PC-3 (cell line): Measurements from ENCODE around the gene DKK3. TPM values are rescaled to one million over a fixed set of nuclear protein-coding genes. Genes with fewer than 3 reads are reported as not detected.

Experiments used
- ATAC-seq: fragments of 200-7000 bp; cut with Tn5 transposase; 2 replicates; pipeline ENCODE4 v1.9.1; 2020; ENCODE audit warnings: mild to moderate bottlenecking, moderate library complexity
- BruUV-seq: library from RNA; stranded (reverse); fragments of 400-500 nt; replicated peaks from 2 replicates; lab custom pipeline; 2021; lab: Mats Ljungman, UMichigan
- CTCF ChIA-PET: fragments of 300-600 bp; sonication (Branson Sonifier 250); formaldehyde crosslinking; loops from one replicate; lab custom pipeline; 2022; ENCODE audit warnings: antibody characterized with exemption; lab: Charles Lee
- POLR2A ChIA-PET: fragments of 300-600 bp; sonication (Branson Sonifier 250); formaldehyde crosslinking; loops from one replicate; lab custom pipeline; 2022; ENCODE audit warnings: antibody characterized with exemption; ENCODE audit not compliant: unreplicated experiment; lab: Charles Lee
- DNase-seq: peaks from one replicate; pipeline ENCODE4 v3.0.0-alpha.2; 2015
- H2AFZ ChIP-seq: fragments of 300-600 bp; sonication (generic); 2 replicates; pipeline ENCODE4 v1.6.0; 2016; ENCODE audit warnings: antibody characterized with exemption, low read length
- H3F3A ChIP-seq: fragments of 300-600 bp; sonication (generic); one replicate; pipeline ENCODE4 v1.6.0; 2017; ENCODE audit warnings: antibody characterized with exemption, low read length, control low read depth, mild to moderate bottlenecking; ENCODE audit not compliant: unreplicated experiment
- H3K27ac ChIP-seq: fragments of 300-600 bp; sonication (generic); 2 replicates; pipeline ENCODE4 v1.5.1; 2016; ENCODE audit warnings: mild to moderate bottlenecking, low read length
- H3K27me3 ChIP-seq: fragments of 300-600 bp; sonication (generic); 2 replicates; pipeline ENCODE4 v1.6.1; 2016; ENCODE audit warnings: low read length, mixed read lengths
- H3K36me3 ChIP-seq: fragments of 300-600 bp; sonication (generic); 2 replicates; pipeline ENCODE4 v1.6.1; 2016; ENCODE audit warnings: low read depth, mixed run types, low read length, mixed read lengths
- H3K4me1 ChIP-seq: fragments of 300-600 bp; sonication (generic); 2 replicates; pipeline ENCODE4 v1.5.1; 2016; ENCODE audit warnings: low read length; ENCODE audit not compliant: insufficient read depth
- H3K4me2 ChIP-seq: fragments of 300-600 bp; sonication (generic); 2 replicates; pipeline ENCODE4 v1.6.0; 2016; ENCODE audit warnings: low read length
- H3K4me3 ChIP-seq: fragments of 300-600 bp; sonication (generic); 2 replicates; pipeline ENCODE4 v1.5.1; 2016; ENCODE audit warnings: mild to moderate bottlenecking, low read length, mixed read lengths
- H3K79me2 ChIP-seq: fragments of 300-600 bp; sonication (generic); 2 replicates; pipeline ENCODE4 v1.6.1; 2017; ENCODE audit warnings: low read length, mixed read lengths
- H3K9ac ChIP-seq: fragments of 300-600 bp; sonication (generic); 2 replicates; pipeline ENCODE4 v1.6.0; 2016; ENCODE audit warnings: mild to moderate bottlenecking, low read length
- H3K9me2 ChIP-seq: fragments of 300-600 bp; sonication (generic); replicated peaks from 2 replicates; pipeline ENCODE4 v1.6.1; 2016; ENCODE audit warnings: mixed run types, low read length, mixed read lengths
- H3K9me3 ChIP-seq: fragments of 300-600 bp; sonication (generic); 2 replicates; pipeline ENCODE4 v1.6.1; 2016; ENCODE audit warnings: low read length, mixed read lengths
- H4K20me1 ChIP-seq: fragments of 300-600 bp; sonication (generic); 2 replicates; pipeline ENCODE4 v1.6.1; 2016; ENCODE audit warnings: low read length, mixed read lengths
- EZH2 ChIP-seq: fragments of 300-600 bp; sonication (generic); IDR thresholded peaks from one replicate; pipeline ENCODE4 v1.6.1; 2017; ENCODE audit warnings: antibody characterized with exemption, mild to moderate bottlenecking, low read length; ENCODE audit not compliant: unreplicated experiment
- EZH2phosphoT487 ChIP-seq: fragments of 300-600 bp; sonication (generic); IDR thresholded peaks from 2 replicates; pipeline ENCODE4 v1.6.1; 2018; ENCODE audit warnings: mild to moderate bottlenecking, antibody characterized with exemption, low read length, borderline replicate concordance
- intact Hi-C: fragments of 100-400 bp; cut with micrococcal nuclease; formaldehyde crosslinking; loops from 2 replicates; pipeline ENCODE4 v1.9.0; 2023
- total RNA-seq: library from RNA; depleted of rRNA; stranded (reverse); fragments of >200 nt; gene quantifications from 2 replicates; pipeline ENCODE4 v1.2.3, GENCODE V29; 2014
- TF ChIP-seq, protein P1 (sequence below): fragments of 300-600 bp; sonication (generic); conservative IDR thresholded peaks from 2 replicates; pipeline ENCODE4 v1.5.1; 2017; ENCODE audit warnings: antibody characterized with exemption, low read depth, mild to moderate bottlenecking, low read length

Gene DKK3
- total RNA-seq, 1 experiment from 2014 or later, result 0.07 TPM

DNA sequence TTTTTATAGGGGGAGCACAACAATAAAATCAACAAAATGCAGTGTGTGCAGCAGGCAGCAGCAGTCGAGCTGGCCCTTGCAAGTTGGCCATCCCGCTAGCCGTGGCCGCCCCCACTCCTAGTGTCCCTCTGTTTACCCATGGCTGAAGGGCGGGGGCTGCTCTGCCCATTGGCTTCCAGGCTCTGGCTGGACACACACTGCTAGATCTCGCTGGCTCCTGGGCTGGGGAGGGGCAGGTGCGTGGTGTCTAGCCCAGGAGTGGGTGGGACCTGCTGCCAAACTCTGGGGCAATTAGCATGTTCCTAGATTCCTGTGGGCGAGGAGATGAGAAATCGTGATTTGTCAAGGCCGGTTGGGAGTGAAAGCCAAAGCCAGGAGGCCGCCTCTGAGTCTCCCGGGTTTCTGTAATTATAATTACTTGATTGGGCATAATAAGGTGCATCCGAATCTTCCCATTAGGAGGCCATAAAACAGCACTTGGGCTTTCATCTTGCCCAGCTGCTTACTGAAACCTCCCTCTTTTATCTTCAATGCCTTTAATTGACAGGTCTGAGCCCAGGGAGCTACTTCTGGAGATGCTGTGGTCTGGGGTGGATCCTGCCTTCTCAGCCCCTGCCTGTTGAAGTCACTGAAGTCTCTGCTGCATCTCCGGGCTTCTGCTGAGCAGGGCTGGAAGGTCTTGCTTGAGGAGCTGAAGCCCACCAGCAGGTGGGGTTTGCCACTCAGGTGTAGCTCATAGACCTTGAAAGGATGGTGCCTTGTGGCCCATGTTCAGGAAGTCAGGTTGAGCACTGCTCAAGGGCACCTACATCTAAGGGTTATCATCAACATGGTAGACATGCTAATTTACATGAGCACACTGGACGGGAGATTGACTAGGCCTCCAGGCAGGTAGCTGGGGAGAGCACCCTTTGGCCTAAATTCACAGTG is 44.5 kb upstream of the DKK3 start:
- CTCF ChIA-PET, result interaction anchor here (1.0 kb wide), 1 partner anchor 234 kb away, joined by 7 read pairs; no protein-coding TSS in a partner anchor
- Histone ChIP-seq H3K27ac (no peak overlapping the region), H3K36me3 (no peaks in the 10 kb centered on the region), H3K79me2 (no peaks in the 10 kb centered on the region), H3K9me2 (no peaks in the 10 kb centered on the region), H2AFZ (no peak overlapping the region), H3K4me1 (peaks cover 13% of the 10 kb centered on the region; the same call in 1 of the 2 replicates), H3K9me3 (no peaks in the 10 kb centered on the region), H3K9ac (no peak overlapping the region), H4K20me1 (no peaks in the 10 kb centered on the region), H3F3A (no peaks in the 10 kb centered on the region), H3K4me2 (no peak overlapping the region), H3K27me3 (no peaks in the 10 kb centered on the region), H3K4me3 (no peak overlapping the region)
- TF ChIP-seq, protein P1, sequence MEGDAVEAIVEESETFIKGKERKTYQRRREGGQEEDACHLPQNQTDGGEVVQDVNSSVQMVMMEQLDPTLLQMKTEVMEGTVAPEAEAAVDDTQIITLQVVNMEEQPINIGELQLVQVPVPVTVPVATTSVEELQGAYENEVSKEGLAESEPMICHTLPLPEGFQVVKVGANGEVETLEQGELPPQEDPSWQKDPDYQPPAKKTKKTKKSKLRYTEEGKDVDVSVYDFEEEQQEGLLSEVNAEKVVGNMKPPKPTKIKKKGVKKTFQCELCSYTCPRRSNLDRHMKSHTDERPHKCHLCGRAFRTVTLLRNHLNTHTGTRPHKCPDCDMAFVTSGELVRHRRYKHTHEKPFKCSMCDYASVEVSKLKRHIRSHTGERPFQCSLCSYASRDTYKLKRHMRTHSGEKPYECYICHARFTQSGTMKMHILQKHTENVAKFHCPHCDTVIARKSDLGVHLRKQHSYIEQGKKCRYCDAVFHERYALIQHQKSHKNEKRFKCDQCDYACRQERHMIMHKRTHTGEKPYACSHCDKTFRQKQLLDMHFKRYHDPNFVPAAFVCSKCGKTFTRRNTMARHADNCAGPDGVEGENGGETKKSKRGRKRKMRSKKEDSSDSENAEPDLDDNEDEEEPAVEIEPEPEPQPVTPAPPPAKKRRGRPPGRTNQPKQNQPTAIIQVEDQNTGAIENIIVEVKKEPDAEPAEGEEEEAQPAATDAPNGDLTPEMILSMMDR, result peak; percentile 31; the same call in 1 of the 2 replicates
- TF ChIP-seq EZH2phosphoT487, result no peak
- BruUV-seq, result no TSS peak
- no peak for DNase-seq
- no peak for ATAC-seq
- POLR2A ChIA-PET, result no interaction called here
- intact Hi-C loops, result no loop called here

DNA sequence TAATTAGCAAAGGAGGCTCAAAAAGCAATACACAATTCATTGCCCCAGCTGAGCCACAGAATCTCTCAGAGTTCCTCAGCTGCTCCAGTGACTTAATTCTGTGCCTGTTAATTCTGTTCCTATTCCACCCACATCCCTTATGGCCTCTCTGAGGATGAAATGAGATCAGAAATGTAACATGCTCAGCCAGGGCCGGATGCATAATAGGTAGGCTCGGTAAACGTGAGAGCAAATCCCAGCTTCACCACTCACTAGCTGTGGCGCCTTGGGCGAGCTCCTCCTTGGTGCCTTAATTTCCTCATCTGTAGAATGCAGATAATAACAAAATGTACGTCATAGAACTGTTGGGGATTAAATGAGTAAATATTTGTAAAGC is 42.8 kb upstream of the DKK3 start:
- intact Hi-C loops, result no loop called here
- no peak for ATAC-seq
- Histone ChIP-seq H3K9me2 (no peaks in the 10 kb centered on the region), H3K79me2 (no peaks in the 10 kb centered on the region), H4K20me1 (no peaks in the 10 kb centered on the region), H3K4me3 (no peak overlapping the region), H3F3A (no peaks in the 10 kb centered on the region), H3K36me3 (no peaks in the 10 kb centered on the region), H3K27ac (no peak overlapping the region), H2AFZ (no peak overlapping the region), H3K4me1 (peaks cover 17% of the 10 kb centered on the region; the same call in 1 of the 2 replicates), H3K27me3 (no peaks in the 10 kb centered on the region), H3K9me3 (no peaks in the 10 kb centered on the region), H3K9ac (no peak overlapping the region), H3K4me2 (no peak overlapping the region)
- ChIA-PET CTCF (no interaction called here), POLR2A (no interaction called here)
- BruUV-seq, result no TSS peak
- TF ChIP-seq, protein P1, result no peak
- no peak for TF ChIP-seq EZH2phosphoT487
- TF ChIP-seq EZH2, result no peak
- no peak for DNase-seq
